GM19438 (cell line): ENCODE results near the gene CHPF2.

Experiments
- ATAC-seq: cut with Tn5 transposase; IDR thresholded peaks from one replicate; pipeline ENCODE4 v1.9.1; 2021; ENCODE audit warnings: low read depth; ENCODE audit not compliant: unreplicated experiment

Gene CHPF2

DNA sequence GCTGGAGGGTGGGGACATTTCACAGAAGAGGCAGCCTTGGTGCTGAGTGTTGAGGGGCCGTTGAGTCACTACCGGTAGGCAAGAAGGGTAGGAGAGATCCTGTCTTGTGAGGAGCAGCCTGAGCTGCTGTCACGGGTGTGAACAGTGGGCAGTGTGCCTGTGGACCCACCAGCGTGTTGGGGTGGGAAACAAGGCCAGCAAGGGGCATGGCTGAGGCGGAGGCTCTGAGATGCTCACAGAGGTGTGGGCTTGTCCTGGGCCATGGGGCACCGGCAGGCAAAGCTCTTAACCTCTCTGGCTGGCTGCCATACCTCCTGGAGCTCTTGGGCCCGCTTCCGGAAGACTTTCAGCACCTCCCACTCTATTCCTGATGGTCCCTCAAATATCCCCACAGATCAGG lies 49.8 kb downstream of the CHPF2 start:
- ATAC-seq = no peak

DNA sequence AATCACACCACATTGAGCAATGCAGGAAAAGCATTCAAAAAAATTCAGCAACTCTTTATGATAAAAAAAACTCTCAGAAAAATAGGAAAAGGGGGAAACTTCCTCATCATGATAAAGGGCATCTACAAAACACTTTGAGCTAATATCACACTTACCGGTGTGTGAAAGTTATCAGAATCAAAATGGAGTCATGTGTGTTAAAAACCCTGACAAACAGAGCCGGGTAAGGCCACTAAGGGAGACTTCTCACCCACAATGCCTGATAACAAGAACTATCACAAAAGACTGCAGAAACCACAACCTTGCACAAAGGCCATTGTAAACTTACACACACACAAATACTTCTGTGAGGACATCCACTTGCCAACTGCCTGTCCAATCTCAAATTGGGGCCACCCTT lies 51.0 kb downstream of the CHPF2 start:
- no peak for ATAC-seq

DNA sequence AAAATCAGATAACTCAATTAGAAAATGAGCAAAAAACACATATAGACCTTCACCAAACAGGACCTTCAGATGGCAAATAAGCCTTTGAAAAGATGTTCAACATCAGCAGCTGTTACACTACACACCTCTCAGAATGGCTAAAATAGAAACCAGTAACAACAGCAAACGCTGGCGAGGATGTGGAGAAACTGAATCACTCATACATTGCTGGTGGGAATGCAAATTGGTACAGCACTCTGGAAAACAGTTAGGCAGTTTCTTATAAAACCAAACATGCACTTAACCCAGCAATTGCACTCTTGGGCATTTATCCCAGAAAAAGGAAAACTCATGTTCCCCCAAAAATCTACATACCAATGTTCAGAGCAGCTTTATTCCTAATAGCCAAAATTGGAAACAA lies 53.9 kb downstream of the CHPF2 start:
- ATAC-seq = no peak
